Lower leg skin (tissue), 3 donors: Measurements from ENCODE around the gene DPPA3.
"Not testable (repeated sequence)": the region's sequence is repeated elsewhere in the genome, so short reads cannot be mapped to it uniquely, and the experiment has no call there.

Experiments used
- CTCF ChIP-seq, 3 donors: fragments of 450-650 bp; IDR thresholded peaks; one replicate each; pipeline ENCODE4 v1.5.1; 2016; ENCODE audit warnings: antibody characterized with exemption in 3 of 3, mild to moderate bottlenecking in 3 of 3, moderate library complexity in 2 of 3
- POLR2A ChIP-seq, 2 donors: fragments of 450-650 bp; IDR thresholded peaks; one replicate each; pipeline ENCODE4 v1.6.1; 2016 to 2017; ENCODE audit warnings: antibody characterized with exemption in 2 of 2, mild to moderate bottlenecking in 1 of 2, moderate library complexity in 1 of 2

DNA sequence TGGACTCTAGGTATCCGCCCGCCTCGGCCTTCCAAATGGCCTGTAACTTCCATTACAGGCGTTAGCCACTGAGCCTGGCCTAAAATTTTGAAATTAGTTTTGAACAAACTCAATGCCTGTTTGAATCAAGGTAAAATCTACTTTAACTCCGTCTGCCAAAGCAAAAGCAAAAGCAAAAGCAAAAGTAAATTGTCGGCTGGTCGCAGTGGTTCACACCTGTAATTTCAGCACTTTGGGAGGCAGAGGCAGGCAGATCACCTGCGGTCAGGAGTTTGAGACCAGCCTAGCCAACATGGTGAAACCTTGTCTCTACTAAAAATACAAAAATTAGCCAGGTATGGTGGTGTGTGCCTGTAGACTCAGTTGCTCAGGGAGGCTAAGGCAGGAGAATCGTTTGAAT is 44.4 kb downstream of the DPPA3 start:
- not testable (repeated sequence) for TF ChIP-seq POLR2A, CTCF (IDR thresholded peaks at IDR 0.05)
